GM18517 (cell line): ENCODE results near the gene BRWD1.

Experiments used
- ATAC-seq: cut with Tn5 transposase; IDR thresholded peaks from one replicate; pipeline ENCODE4 v1.9.1; 2021; ENCODE audit warnings: mild to moderate bottlenecking, moderate library complexity; ENCODE audit not compliant: unreplicated experiment

The BRWD1 gene

DNA sequence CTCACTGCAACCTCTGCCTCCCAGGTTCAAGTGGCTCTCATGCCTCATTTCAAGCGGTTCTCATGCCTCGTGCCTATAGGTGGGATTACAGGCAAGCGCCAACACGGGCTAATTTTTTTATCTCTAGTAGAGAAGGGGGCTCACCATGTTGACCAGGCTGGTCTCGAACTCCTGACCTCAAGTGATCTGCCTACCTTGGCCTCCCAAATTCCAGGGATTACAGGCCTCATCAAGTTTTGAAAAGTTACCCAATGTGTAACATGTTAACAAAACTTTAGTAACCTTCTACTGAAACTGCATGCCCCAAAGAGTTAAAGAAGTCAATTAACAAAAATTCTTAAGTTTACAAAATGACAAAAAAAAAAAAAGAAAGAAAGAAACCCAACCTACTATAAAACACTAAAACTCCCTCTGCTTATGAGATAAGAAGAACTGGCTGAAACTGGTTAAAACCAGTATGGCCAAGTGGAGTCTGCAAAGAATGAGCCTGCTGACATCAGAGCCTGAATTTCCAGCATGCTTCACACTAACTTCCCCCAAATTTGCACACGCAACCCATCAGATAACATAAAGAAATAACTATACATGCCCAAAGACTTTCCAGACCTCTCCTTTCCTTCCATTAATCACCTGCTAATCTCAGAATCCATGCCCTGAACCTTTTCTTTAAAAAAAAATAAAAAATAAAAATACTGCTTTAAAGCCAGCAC, 104.7 kb downstream of the BRWD1 start:
- ATAC-seq, result no peak

DNA sequence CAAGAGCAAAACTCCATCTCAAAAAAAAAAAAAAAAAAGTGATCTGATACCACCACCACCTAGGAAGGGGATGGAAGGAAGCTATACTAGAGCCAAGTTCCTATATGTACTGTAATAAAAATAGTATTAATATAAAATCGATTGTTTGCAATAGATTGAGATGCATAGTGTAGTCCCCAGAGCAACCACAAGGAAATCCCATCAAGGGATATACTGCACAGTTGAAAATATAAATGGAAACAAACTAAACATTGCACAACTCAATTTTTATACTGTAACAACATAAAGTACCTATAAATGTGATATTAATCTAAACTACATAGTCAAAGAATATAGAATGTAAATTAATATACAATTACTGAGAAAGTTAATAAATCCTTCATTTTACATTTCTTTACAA, 109.3 kb downstream of the BRWD1 start:
- no peak for ATAC-seq

DNA sequence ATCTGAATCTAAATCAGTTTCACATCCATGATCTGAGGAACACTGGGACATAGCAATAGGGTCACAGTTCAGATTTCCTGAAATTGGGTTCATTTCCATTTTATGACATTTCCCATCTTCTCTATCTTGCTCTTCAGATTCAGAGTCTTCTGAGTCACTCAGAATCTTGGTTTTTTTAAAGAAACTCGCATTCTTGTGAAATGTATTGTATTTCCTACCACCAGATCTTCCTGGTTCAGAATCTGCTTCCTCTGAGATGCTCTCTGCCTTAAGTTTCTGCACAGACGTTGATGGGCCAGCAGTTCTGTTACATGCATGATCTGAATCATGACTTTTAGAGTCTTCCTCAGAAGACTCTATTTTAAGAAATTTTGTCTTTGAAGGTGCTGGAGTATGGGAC, 114.6 kb downstream of the BRWD1 start:
- ATAC-seq, result no peak

DNA sequence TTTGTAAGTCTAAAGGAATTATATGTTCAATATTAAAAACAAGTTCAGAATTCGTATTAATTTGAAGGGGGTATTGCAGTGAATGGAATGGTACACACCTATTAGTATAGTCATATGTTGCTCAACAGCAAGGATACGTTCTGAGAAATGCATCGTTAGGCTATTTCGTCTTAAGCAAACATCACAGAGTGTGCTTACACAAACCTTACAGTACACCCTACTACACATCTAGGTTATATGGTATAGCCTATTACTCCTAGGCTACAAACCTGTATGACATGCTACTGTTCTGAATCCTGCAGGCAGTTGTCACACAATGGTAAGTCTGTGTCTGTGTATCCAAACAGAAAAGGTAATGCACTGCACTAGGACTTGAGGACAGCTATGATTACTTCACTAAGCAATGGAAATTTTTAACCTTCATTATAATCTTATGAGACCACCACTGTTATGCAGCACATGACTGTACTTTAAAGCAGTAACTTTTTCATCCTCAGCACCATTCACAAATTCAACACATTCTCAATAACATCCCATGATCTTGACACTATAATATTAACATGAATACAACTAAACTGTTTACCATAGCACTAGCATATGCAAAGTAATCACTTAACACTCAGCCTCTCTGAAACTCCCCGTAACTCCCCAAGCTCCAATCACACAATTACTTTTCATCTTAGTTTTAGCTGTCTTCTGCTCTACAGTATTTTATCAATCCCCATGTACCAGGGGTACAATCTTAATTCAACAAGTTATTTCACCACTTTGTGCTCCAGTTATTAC, 115.8 kb downstream of the BRWD1 start:
- no peak for ATAC-seq

DNA sequence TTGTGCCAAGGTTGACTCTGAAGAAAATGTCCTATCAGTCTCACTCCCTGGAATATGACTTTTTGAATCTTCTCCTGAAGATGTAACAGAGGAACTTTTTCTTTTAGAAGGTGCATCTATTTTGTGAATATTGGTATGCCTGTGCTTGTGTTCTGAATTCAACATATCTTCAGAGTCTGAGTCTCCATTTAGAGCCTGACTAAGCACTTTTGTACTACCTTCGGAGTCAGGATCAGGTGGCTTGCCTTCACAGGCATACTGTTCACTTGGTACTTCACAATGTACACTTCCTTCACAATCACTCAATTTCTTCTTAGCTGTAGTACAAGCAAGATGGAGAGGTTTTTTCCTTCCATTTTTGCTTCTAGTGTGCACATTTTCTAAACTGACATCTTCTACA, 116.6 kb downstream of the BRWD1 start:
- ATAC-seq, result no peak

DNA sequence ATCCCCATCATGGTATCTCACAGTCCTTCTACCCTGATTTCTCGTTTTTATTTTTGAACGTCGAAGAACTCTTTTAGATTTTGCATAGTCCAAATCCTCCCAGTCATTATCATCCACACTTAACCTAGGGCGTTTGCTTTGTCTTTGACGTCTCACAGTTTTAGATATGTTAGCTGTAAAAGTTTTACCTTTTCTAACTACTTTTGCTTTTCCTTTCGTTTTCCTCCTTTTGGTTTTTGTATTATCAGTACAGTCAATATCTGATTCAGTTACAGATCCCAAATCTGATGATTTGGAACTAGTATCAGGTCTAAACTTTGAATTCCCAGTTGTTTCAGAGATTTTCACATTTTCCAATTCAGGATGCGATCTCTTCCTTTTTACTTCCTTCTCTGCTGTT, 117.1 kb downstream of the BRWD1 start:
- no peak for ATAC-seq

DNA sequence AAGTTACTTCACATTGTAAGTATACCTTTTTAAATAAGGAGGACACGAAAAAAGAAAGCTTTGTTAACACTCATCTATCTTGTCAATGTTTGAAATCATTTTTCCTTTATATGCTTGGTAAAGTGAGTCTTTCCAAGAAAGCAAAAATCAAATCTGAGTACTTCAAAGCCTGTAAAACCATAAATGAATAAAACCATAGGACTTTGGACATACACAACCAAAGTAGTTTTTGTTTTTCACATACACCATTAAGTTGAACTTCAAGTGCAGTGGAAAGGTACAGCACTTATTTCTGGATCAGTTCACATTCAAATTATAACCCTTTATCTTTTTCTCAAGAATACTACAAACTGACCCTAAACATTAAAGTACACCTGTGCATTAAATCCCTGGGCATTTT, 120.1 kb downstream of the BRWD1 start:
- no peak for ATAC-seq

DNA sequence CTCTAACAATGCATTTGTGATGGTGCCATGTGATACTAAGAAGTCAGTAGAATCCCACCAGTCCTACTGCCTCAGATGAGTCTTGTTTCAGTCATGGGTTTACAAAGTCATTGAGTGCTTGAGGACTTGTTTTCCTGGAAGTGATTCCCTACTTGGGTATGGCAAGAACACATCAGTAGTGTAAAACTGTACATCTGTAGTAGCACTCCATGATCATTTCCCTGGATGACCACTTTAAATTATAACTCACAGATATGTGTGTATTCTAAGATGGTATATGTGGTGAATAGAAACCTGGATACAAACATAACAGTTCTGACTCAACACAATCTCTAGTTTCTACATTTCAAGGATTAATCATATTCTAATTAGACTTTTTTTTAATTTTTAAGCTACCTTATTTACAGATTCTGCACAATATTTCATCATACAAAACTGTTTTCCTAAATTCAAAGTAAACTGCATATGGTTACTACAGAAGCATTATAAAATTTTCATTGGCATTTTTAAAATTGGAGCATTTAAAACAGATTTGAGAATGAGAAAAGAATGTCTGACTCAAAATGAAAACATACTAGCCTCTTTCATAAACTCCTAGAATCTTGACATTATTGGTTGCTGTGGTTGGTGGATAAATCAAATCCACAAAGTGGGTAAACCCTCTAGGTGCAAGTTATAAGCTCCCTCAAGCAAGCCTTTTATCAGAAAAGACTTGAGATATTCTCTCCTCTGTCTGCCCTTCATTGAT, 123.4 kb downstream of the BRWD1 start:
- ATAC-seq, result no peak

DNA sequence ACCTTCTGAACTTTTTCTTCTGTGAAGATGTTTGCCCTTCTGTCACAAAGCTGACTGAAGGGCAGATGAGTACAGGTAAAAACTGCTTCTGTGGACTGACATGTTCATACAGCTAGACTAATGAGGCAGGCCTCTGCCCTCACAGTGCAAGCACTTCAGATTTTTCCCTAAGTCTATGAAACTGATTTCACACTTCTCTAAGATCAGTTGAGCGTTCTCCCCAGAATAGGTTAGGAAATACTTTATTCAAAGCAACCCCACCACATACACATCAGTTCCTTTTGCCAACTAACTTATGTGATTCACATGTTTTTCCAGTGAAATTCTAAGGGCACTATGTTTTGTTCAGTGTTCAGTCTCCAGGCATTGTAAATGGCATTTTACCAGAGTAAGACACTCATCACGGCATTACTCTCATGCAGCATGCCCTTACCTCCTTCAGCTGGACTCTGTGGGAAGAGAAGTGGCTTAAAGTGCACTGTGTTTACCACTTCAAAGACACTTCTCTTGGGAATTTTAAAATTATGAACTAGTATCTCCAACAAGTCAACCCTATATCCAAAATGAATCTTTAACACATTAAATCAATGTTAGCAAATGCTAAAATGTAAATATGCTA, 124.8 kb downstream of the BRWD1 start:
- ATAC-seq, result no peak

DNA sequence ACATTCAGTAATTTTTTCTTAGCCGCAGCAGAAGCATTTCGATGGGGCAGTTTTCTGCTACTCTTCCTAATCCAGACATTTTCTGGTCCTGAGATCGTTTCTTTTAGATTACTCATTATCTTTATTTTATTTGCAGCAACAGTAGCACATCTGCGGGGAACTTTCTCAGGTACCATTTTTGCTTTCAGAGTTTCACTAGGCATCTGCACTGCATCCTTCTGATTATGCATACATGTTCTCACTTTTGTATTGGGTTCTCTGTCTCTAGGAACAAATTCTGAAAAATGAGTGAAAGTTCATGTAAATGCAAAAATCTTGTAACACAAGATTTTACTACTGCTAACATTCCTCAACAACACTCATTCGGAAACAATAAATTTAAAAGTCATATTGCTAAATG, 126.3 kb downstream of the BRWD1 start:
- ATAC-seq, result no peak

DNA sequence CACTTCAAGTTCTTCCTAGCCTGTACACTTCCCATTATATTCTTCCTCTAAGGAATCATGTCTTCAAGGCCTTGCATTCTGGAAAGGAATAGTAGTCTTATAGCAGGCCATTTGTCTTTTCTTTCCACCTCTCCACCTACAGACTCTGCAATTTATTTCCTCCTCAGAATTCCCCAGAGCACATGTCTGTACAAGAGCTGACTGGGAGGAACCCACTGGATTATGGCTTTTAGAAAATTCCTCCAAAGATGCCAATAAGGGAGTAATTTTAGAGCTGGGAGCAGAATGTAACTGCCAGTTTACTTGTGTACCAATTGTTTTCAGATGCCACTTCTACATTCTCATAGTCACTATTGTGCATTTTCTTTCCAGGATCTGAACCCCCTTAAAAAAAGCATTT, 126.8 kb downstream of the BRWD1 start:
- ATAC-seq, result no peak

DNA sequence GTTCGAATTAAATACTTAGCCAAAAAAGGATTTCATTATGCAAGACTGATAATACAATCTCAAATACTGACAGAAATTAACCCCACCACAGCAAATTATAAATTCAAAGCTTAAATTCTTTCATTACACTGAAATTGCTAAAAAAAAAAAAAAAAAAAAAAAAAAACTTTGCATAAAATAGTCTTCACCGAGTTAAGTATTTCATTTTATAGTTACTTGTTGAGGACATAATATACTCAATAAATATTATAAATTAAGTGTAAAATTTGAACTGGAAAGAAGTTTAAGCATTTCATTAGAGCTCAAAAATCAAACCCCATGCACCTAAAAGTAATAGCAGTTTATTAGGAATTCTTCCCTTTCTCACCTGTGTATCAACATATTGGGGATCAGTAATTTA, 128.3 kb downstream of the BRWD1 start:
- ATAC-seq, result no peak

DNA sequence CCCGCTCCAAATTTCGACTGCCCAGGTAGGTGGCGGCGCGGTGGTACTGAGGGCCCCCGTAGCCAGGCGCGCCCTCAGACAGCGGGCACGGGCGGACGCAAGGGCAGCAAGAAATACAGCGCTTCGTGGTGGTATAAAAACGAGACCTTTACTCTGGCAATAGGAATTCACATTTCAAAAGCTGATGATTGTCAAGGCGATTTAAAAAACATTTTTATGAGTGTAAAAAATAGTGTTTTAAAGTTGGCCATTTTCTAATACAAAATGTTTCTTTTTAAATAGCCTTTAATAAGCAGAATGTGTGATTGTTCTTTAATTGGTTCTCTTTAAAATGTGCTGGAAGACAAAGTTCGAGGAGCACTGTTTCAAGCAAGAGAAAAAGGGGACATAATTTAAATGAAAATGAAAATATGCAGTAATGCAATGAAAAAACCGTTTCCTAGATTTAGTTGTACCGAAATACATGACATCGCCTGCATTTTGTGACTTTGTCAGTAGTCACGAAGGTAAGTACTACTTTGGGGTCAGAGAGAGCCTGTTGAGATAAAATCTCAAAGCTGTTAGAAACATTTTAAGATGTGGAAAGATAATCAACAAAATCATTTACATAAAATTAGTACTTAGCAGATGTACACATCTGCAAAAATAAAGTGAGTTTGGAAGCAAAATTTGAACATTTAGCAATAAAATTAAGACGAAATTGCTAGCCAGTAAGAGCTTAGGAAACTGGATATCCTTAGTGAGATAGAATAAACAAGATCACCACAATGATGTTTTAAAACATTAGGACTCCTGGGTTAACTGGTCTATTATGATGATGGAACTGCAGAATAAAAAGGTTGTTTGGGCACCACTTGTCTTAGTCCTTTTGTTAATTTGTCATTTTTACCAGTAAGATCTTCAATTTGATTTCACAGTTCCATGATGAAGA, 129.1 kb downstream of the BRWD1 start:
- no peak for ATAC-seq

DNA sequence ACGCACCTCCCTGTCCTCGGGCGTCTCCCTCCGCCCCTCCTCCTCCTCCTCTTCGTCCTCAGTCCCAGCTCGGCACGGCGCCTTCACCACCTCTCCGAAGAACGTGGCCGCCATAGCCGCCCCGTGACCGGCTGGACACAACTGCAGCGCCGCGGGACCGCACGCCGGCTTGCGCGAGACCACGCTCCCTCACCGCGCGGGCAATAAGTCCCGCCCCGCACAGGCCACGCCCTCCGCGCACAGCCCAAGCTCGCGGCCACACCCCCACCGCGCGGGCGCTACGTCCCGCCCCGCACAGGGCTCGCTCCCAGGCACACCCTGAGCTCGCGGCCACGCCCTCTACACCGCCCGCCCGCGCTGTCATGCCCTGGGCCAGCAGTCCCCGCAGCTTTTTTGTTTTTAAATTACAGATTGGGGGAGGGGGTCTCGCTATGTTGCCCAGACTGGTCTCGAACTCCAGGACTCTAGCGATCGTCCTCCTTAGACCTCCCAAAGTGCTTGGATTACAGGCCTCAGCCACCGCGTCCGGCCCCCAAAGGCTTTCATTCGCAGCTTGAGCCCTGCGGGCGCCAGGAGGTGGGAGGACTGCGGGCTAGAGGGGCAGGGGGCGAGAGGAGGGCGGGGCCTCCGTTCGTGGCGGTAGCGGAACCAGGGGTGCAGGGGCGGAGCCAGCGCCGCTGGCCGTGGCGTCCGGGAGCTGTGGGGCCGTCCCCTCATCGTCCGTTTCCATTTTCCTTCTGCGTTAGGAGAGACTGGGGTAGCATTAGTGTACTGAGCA, 130.0 kb downstream of the BRWD1 start, which contains the start of gene PSMG1:
PSMG1 (minus strand) TSS at position 180 of the 778 bp plus-strand sequence; CDS start at position 114, 66 bp downstream.
- ATAC-seq, result peak; percentile 76

DNA sequence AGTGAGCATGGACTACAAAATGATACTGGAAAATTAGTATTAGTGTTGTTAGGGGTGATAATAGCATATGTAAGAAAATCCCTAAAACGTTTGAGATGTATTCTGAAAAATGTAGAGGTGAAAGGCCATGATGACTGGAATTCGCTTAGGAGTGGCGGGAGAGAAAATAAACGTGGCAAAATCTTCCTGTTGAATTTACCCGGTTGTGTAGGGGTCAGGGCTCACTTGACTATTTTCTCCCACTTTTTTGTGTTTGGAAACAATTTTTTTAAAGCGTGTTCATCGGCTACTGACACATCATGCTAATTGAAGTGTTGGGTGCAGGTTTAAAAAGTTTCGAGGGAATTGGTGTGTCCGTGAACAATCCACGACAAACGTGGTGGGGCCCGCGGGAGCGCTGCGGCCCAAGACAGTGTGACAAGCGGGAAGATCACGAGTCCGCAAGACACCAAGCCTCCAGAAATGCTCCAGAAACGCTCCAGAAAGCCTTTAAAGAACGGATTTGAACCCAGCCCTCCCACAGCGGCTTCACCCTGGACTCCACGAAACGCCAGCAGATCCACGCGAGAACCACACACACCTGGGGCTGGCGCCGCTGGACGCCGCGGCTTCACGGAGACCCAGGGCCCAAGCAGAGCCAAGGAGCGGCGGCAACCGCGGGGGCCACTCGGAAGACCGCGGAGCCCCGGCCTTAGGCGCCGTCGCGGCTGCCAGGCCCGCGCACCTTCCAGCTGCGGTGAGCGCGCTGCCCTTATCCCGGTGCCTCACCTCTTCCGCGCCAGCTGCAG, 130.8 kb downstream of the BRWD1 start:
- peak; percentile 29 for ATAC-seq

DNA sequence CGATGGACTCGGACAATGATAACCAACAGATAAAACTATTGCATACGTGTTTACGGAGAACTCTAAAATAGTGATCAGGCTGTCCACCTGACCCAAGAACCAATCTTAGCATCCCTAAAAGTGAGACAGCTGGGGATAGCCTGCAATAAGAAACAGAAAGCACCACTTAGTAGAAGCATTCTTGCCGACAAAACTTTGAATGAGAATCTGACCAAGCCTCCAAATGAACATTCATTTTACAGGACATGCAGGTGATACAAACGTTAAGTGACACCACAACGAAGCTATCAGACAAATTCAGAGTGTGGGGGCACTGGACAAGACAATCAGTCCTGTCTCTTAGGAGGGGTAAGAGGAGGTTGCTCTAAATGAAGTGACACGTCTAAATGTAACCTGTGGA, 131.4 kb downstream of the BRWD1 start:
- ATAC-seq, result no peak

DNA sequence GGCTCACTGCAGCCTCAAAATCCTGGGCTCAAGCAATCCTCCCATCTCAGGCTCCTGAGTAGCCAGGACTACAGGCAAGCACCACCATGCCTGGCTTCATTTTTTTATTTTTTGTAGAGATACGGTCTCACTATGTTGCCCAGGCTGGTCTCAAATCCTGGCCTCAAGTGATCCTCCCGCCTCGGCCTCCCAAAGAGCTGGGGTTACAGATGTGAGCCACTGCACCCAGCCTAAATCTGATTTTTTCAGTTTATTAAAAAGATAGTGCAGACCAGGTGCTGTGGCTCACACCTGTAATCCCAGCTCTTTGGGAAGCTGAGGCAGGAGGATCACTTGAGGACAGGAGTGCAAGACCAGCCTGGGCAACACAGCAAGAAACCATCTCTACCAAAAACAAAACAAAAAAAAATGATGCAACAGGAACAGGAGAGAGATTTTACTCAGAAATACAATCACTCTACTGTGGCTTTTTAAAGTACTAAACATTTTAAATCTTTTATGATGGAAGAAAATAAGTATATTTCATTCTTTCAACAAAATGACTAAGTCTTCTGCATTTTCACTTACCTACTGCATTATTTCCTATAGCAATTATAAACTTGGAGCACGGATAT, 132.1 kb downstream of the BRWD1 start:
- ATAC-seq, result no peak

DNA sequence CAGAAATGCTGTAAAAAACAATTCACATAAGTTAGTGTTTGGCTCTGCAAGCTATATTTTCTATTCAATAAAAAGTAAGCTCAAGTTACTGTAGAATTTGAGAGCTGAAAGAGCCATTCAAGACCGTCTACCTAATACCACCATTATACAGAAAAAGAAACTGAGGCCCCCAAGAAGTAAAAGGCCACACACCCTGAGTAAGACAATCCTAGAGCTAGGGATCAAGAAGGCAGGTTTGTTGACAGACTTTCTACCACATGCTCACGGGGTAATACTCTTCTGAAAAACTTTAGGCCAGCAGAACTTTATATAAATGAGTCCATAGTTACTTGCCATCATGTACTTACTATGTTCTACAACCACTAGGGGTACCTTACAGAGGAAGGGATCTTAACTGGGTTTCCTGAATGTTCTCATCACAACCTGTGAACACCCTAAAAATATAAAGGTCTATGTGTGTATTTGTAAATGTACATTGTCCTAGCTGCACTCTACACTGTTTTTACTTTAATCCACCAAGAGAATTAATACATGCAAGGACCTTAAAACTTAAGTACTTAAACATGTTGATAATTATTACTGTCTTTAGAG, 132.9 kb downstream of the BRWD1 start:
- no peak for ATAC-seq
